H1 (cell line): ENCODE results near the gene IFI44L.

Source experiments
- CHD2 ChIP-seq: IDR thresholded peaks from 2 replicates; pipeline ENCODE4 v1.6.1; 2012; ENCODE audit warnings: low read length, improper control_type of control experiment
- CTCF ChIP-seq, 3 experiments: IDR thresholded peaks; 1 replicate in 2 of 3; 2 replicates in 1 of 3; pipeline versions ENCODE4 v1.5.1 to v1.6.1; 2011; ENCODE audit warnings: low read length in 3 of 3, mild to moderate bottlenecking in 3 of 3, inconsistent platforms in 2 of 3, low read depth in 1 of 3, moderate library complexity in 1 of 3; ENCODE audit not compliant: insufficient read depth in 1 of 3; ENCODE audit errors: control extremely low read depth in 1 of 3
- EGR1 ChIP-seq: IDR thresholded peaks from 2 replicates; pipeline ENCODE4 v1.6.1; 2011; ENCODE audit warnings: low read depth, low read length, borderline replicate concordance
- JUND ChIP-seq: IDR thresholded peaks from 2 replicates; pipeline ENCODE4 v1.6.1; 2011; ENCODE audit warnings: mild to moderate bottlenecking, improper control_type of control experiment, low read length
- NRF1 ChIP-seq: IDR thresholded peaks from 2 replicates; pipeline ENCODE4 v1.6.1; 2011; ENCODE audit warnings: mild to moderate bottlenecking, low read depth, low read length, improper control_type of control experiment
- POLR2AphosphoS5 ChIP-seq: IDR thresholded peaks from 2 replicates; pipeline ENCODE4 v1.6.1; 2011; ENCODE audit warnings: low read depth, low read length
- SAP30 ChIP-seq: fragments of 300-600 bp; sonication (generic); IDR thresholded peaks from 2 replicates; pipeline ENCODE4 v1.7.1; 2012; ENCODE audit warnings: low read length, moderate library complexity, mild to moderate bottlenecking, inconsistent platforms; ENCODE audit not compliant: insufficient read depth, insufficient replicate concordance
- SIN3A ChIP-seq, 2 experiments: IDR thresholded peaks in 1 of 2; conservative IDR thresholded peaks in 1 of 2; 2 replicates each; pipeline ENCODE4 v1.6.1; 2011 to 2012; ENCODE audit warnings: low read length in 2 of 2, improper control_type of control experiment in 1 of 2, low read depth in 1 of 2, mild to moderate bottlenecking in 1 of 2
- USF2 ChIP-seq: IDR thresholded peaks from 2 replicates; pipeline ENCODE4 v1.6.1; 2011; ENCODE audit warnings: low read length, improper control_type of control experiment
- TF ChIP-seq, protein P1 (sequence below): IDR thresholded peaks from 2 replicates; pipeline ENCODE4 v1.6.1; 2011; ENCODE audit warnings: low read depth, mild to moderate bottlenecking, low read length; ENCODE audit not compliant: insufficient read depth

DNA sequence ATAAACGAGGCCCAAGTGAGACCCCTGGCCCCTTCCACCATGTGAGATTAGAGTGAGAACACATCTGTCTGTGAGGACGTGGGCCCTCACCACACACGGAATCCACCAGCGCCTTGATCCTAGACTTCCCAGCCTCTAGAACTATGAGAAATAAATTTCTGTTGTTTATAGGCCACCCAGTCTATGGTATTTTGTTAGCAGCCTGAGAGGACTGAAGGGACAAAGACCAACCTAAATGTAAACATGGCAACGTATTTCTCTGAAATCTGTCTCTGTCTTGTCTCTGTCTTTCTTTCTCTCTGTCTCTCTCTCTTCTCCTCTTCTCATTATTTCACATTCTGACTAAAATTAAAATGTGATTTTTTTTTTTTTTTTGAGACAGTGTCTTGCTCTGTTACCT lies 15.6 kb upstream of the IFI44L start:
- no peak for TF ChIP-seq CTCF (IDR thresholded peaks at IDR 0.05; ENCODE audit: control extremely low read depth in 1 of 3, insufficient read depth in 1 of 3, low read depth in 1 of 3, low read length in 3 of 3)
- TF ChIP-seq JUND = no peak
- TF ChIP-seq POLR2AphosphoS5 = no peak
- TF ChIP-seq CHD2 = no peak
- TF ChIP-seq SIN3A (conservative IDR thresholded peaks at IDR 0.05 in 1 of 2, IDR thresholded peaks at IDR 0.05 in 1 of 2; ENCODE audit: low read depth in 1 of 2, low read length in 2 of 2) = no peak
- TF ChIP-seq, protein P1, sequence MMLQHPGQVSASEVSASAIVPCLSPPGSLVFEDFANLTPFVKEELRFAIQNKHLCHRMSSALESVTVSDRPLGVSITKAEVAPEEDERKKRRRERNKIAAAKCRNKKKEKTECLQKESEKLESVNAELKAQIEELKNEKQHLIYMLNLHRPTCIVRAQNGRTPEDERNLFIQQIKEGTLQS = no peak
- TF ChIP-seq EGR1 = no peak
- TF ChIP-seq USF2 = no peak
- no peak for TF ChIP-seq SAP30
- TF ChIP-seq NRF1 = no peak
